ENCODE measurements around the gene CIPC.

- TF ChIP-seq, protein P1, sequence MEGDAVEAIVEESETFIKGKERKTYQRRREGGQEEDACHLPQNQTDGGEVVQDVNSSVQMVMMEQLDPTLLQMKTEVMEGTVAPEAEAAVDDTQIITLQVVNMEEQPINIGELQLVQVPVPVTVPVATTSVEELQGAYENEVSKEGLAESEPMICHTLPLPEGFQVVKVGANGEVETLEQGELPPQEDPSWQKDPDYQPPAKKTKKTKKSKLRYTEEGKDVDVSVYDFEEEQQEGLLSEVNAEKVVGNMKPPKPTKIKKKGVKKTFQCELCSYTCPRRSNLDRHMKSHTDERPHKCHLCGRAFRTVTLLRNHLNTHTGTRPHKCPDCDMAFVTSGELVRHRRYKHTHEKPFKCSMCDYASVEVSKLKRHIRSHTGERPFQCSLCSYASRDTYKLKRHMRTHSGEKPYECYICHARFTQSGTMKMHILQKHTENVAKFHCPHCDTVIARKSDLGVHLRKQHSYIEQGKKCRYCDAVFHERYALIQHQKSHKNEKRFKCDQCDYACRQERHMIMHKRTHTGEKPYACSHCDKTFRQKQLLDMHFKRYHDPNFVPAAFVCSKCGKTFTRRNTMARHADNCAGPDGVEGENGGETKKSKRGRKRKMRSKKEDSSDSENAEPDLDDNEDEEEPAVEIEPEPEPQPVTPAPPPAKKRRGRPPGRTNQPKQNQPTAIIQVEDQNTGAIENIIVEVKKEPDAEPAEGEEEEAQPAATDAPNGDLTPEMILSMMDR (IDR thresholded peaks at IDR 0.05; ENCODE audit: insufficient read depth, low read length, poor library complexity, severe bottlenecking): no peak
- TF ChIP-seq EZH2phosphoT487 (conservative IDR thresholded peaks at IDR 0.05; ENCODE audit: low read length): no peak
Measured at GRCh38 chr14:77061630-77062257, 36.3 kb upstream of the CIPC start.

Data from SU-DHL-6 (cell line).